GM12875 (cell line): ENCODE measurements around the gene QRSL1.

Source experiments
- H3K4me3 ChIP-seq: one replicate; pipeline ENCODE4 v1.5.1; 2011; ENCODE audit warnings: low read depth, low read length, control low read depth
- TF ChIP-seq, protein P1 (sequence below): IDR thresholded peaks from 2 replicates; pipeline ENCODE4 v1.5.1; 2011; ENCODE audit warnings: low read depth, mild to moderate bottlenecking, control low read depth, inconsistent platforms, low read length, moderate library complexity, borderline replicate concordance; ENCODE audit not compliant: insufficient read depth

Gene QRSL1

DNA sequence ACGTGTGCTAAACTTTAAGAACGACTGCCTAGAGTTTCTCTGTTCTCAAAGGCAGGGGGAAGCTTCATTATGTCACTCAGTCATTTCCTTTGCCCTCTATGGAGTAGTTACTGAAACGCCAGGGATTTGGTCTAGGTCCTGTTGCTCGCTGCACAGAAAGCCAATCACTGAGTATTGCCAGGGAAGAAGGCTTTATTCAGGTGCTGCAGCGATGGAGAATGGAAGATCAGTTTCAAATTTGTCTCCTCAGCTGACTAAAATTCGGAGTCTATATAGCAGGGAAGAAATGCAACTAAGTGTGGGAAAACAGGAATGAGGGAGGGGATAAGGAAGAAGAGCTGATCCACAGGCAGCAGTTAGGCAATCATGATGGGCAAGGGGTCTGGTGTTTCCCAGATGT lies 75.8 kb downstream of the QRSL1 start:
- H3K4me3 ChIP-seq = no peak overlapping the region
- TF ChIP-seq, protein P1, sequence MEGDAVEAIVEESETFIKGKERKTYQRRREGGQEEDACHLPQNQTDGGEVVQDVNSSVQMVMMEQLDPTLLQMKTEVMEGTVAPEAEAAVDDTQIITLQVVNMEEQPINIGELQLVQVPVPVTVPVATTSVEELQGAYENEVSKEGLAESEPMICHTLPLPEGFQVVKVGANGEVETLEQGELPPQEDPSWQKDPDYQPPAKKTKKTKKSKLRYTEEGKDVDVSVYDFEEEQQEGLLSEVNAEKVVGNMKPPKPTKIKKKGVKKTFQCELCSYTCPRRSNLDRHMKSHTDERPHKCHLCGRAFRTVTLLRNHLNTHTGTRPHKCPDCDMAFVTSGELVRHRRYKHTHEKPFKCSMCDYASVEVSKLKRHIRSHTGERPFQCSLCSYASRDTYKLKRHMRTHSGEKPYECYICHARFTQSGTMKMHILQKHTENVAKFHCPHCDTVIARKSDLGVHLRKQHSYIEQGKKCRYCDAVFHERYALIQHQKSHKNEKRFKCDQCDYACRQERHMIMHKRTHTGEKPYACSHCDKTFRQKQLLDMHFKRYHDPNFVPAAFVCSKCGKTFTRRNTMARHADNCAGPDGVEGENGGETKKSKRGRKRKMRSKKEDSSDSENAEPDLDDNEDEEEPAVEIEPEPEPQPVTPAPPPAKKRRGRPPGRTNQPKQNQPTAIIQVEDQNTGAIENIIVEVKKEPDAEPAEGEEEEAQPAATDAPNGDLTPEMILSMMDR = no peak

DNA sequence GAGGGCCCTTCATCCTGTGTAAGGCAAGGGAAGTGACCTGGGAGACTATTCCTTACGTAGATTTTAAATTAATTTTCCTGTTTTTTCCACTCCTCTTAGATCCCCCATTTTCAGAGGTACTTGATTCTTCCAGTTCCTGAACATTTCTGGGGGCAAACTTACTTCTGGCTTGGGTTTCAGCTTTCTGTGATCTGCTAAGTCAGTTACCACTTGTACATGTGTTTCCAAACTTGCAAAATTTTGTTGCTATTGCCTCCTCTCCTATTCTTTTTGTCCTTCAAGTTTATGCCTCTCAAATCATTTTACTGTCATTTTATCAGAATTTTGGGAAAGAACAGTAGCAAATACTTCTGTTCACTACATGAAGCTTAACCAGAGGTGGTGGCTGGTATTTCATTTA lies 81.2 kb downstream of the QRSL1 start:
- H3K4me3 ChIP-seq = no peak overlapping the region
- TF ChIP-seq, protein P1 = no peak

DNA sequence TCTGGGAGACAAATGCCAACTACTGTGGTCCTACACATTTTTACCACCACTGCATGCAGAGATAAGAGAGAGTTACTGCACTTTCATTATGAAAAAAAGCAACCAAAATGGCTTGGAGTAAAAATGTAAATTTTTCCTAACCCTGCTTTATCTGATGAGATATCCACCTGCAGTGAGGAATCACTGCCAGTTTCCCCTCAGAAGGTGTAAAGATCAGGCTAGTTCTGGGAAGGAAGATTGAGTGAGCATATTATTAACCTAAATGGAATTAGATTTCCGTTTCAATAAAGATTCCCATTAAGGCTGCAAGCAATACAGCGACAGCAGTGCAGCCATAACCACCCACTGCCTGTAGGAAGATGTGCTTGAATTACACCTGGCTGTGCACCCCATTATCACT lies 84.9 kb downstream of the QRSL1 start:
- TF ChIP-seq, protein P1 = no peak
- no peak overlapping the region for H3K4me3 ChIP-seq

DNA sequence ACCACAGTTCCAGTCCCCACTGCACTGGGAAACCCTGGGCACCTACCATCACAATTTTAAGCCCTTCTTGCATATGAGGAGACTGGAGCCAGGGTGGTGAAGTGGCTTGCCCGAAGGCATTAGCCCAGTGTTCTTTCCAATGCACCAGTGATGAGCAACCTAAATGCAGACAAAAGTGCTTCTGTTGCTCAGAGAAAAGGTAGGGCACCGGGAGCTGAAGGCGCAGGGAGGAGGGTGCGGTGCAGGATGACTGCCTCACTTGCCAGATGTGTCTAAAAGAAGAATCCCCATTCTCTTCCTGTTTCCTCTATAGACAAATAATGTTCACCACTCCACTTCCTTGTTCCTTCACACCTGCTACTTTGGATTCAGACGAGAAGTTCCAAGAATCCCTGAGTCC lies 86.5 kb downstream of the QRSL1 start:
- TF ChIP-seq, protein P1 = no peak

DNA sequence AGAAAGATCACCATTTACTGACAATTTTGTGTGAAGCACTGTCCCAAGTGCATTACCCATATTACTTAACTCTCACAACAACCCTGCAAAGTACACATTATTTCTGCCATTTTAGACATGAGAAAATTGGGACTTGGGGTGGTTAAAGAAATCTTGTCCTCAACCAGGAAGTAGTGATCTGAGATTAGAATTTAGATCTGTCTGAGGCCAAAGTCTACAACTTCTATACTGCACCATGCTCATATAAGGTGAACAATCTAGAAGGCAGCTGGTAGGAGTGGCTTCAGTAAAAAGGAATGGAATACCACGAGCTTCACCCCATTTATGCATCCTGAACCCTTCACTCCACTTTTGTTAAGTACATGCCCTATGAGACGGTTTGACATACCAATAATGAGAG lies 87.6 kb downstream of the QRSL1 start:
- H3K4me3 ChIP-seq = no peak overlapping the region
- TF ChIP-seq, protein P1 = no peak

More for the DNA sequence above, 86.5 kb downstream of the QRSL1 start:
- H3K4me3 ChIP-seq = no peak overlapping the region
